OCI-LY7 (cell line): ENCODE data around the gene GSS.

Experiments used
- EZH2phosphoT487 ChIP-seq: fragments of 200-600 bp; sonication (generic); IDR thresholded peaks from 2 replicates; pipeline ENCODE4 v1.6.1; 2018; ENCODE audit warnings: low read depth, borderline replicate concordance, mild to moderate bottlenecking, mixed run types, antibody characterized with exemption, low read length, moderate library complexity, mixed read lengths
- TF ChIP-seq, protein P1 (sequence below): fragments of 200-600 bp; sonication (generic); conservative IDR thresholded peaks from 2 replicates; pipeline ENCODE4 v1.5.1; 2014; ENCODE audit warnings: mild to moderate bottlenecking, antibody characterized with exemption, low read length, moderate library complexity, mixed read lengths

DNA sequence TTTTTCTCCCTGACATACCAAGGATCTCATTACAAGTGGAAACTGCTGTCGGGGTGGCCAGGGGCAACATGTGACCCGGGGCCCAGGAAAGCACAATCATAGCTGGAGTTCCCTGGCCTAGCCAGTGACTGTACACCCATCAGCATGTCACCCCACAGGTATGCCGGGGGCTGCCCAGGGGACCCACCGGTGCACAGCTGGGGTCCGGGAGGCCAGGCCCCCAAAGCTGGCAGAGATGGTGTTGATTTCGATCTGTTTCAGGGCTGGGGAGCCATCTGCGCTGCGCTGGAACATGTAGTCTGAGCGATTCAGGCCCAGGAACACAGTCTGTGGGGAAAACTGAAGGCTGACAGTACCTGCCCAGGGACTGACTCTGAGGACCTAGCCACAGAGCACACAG is 13.3 kb downstream of the GSS start:
- TF ChIP-seq EZH2phosphoT487, result no peak
- TF ChIP-seq, protein P1, sequence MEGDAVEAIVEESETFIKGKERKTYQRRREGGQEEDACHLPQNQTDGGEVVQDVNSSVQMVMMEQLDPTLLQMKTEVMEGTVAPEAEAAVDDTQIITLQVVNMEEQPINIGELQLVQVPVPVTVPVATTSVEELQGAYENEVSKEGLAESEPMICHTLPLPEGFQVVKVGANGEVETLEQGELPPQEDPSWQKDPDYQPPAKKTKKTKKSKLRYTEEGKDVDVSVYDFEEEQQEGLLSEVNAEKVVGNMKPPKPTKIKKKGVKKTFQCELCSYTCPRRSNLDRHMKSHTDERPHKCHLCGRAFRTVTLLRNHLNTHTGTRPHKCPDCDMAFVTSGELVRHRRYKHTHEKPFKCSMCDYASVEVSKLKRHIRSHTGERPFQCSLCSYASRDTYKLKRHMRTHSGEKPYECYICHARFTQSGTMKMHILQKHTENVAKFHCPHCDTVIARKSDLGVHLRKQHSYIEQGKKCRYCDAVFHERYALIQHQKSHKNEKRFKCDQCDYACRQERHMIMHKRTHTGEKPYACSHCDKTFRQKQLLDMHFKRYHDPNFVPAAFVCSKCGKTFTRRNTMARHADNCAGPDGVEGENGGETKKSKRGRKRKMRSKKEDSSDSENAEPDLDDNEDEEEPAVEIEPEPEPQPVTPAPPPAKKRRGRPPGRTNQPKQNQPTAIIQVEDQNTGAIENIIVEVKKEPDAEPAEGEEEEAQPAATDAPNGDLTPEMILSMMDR, result no peak
